Measurements from ENCODE around the gene POGZ.

POGZ gene

GRCh38 chr1:151364996-151365395 is 94.3 kb downstream of the POGZ start:
- Histone ChIP-seq H3K4me1 (no peaks in the 10 kb centered on the region; the same call in 1 of the 2 replicates), H3K36me3 (no peaks in the 10 kb centered on the region), H3K27me3 (no peaks in the 10 kb centered on the region), H3K9me3 (no peaks in the 10 kb centered on the region), H3K4me3 (ENCODE audit: low read depth, low read length) (no peak overlapping the region)
- TF ChIP-seq CTCF (IDR thresholded peaks at IDR 0.05; ENCODE audit: low read depth, low read length) = no peak; the same call in 1 of the 2 replicates
- DNase-seq = no peak

- Histone ChIP-seq H3K27me3 (no peaks in the 10 kb centered on the region), H3K36me3 (no peaks in the 10 kb centered on the region), H3K4me1 (no peaks in the 10 kb centered on the region), H3K9me3 (no peaks in the 10 kb centered on the region), H3K4me3 (ENCODE audit: low read depth, low read length) (no peak overlapping the region)
- DNase-seq = no peak
- TF ChIP-seq CTCF (IDR thresholded peaks at IDR 0.05; ENCODE audit: low read depth, low read length) = no peak
Observed at GRCh38 chr1:151362308-151363155, 96.8 kb downstream of the POGZ start.

- Histone ChIP-seq H3K27me3 (no peaks in the 10 kb centered on the region), H3K4me3 (ENCODE audit: low read depth, low read length) (no peak overlapping the region), H3K36me3 (no peaks in the 10 kb centered on the region), H3K9me3 (no peaks in the 10 kb centered on the region), H3K4me1 (no peaks in the 10 kb centered on the region)
- DNase-seq = no peak
- TF ChIP-seq CTCF (IDR thresholded peaks at IDR 0.05; ENCODE audit: low read depth, low read length) = no peak
Observed at GRCh38 chr1:151361883-151362282, 97.4 kb downstream of the POGZ start.

GRCh38 chr1:151356696-151357095 is 102.6 kb downstream of the POGZ start:
- DNase-seq = no peak
- Histone ChIP-seq H3K27me3 (no peaks in the 10 kb centered on the region), H3K4me3 (ENCODE audit: low read depth, low read length) (no peak overlapping the region), H3K4me1 (no peaks in the 10 kb centered on the region), H3K9me3 (no peaks in the 10 kb centered on the region), H3K36me3 (no peaks in the 10 kb centered on the region)
- TF ChIP-seq CTCF (IDR thresholded peaks at IDR 0.05; ENCODE audit: low read depth, low read length) = no peak

All from BE2C (cell line).